GM19452 (cell line): Measurements from ENCODE around the gene RASL12.
"Not testable (repeated sequence)": the region's sequence is repeated elsewhere in the genome, so short reads cannot be mapped to it uniquely, and the experiment has no call there.

ENCODE experiments used
- ATAC-seq: cut with Tn5 transposase; IDR thresholded peaks from one replicate; pipeline ENCODE4 v1.9.1; 2021; ENCODE audit not compliant: unreplicated experiment

RASL12 gene

DNA sequence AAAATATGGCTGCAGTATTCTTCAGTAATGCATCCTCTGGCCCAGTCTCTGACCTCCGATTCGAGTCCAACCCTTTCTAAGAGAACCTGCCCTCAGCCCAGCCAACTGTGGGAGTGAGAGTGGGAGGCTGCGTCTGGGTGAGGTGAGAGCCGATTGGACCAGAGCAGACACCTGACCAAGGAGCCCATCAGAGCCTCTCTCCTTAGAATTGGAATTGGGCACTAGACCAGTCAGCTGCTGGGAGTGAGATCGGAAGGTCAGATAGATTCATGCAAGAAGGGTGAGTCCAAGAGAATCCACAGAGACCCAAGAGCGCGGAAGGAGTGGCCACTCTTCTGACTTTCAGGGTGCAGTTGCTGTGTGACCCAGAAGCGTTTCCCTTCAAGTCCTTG, 10.2 kb downstream of the RASL12 start:
- no peak for ATAC-seq

DNA sequence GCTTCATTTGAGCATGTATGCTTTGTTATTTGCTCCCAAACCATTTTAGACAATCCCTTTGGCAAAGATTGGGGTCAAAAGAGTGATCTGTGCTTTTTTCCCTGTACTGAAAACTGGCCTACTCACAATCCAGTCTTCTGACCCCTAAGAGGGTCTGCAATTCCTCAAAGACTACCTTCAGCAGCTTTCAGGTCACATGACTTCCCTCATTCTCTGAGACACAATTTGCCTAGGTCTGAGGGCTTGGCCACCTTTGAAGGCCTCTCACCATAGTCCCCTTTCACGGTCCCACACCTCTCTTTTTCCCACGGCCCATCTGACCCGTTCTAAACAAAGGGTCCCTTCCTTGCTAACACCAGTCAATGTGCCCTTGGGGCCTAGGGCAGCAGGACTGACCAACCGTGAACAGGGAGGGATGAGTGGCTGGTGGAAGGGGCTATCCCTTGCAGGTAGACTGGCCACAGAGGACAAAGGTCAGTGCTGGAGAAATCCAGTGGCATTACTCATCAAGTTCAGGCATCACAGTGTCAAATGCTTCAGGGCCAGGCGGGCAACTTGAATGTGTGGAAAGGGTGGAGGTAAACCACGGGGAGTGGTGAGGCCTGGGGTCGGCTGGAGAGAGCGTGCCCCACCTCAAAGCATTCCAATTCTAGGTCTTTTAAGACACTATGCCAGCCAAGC, 10.8 kb downstream of the RASL12 start:
- ATAC-seq, result no peak

DNA sequence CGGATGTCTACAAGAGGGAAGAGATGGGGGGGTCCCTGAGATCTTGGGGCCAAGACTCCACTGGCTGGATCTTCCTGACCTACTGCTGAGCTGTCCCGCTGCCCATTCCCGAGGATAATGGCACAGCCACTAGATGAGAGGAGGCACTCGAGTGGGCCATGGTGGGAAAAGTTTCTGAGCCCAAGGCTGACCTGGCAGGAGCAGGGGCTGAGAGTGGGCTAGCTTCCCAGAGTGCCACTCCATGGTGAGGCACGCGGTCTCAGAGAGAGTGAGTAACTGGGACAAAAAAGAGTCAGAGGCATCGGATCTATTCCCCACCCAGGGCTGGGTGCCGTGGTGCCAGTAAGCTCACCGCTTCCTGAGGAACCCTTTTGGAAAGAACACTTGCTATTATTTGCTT, 11.7 kb downstream of the RASL12 start:
- no peak for ATAC-seq

DNA sequence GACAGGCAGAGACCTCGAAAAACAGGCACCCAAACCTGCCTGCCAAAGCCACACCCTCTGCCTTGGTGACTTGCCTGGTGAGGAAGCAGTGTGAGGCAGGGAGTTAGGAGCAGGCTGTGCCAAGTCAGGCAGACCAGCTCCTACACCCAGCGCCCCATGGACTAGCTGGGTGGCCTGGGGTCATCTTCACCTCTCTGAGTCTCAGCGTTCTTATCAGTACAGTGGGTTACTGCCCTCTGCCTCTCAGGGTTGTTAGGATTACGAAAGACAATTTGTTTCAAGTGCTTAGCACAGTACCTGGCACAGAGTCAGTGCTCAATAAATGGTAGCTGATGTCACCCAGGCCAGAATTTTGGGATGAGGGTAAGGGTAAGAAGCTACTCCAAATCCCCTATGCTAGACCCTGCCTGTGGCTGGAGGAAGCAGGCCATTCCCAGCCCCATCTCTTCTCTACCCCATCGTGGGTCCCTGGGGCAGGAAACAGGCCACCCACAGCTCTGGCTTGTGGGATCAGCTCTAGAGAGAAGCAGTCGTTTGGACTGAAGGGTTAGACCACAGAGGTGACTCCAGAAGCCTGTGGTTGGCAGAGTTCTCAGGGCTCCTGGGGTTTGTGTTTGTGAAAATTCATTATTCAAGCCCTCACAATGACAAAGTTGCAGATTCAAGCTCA, 12.5 kb downstream of the RASL12 start:
- no peak for ATAC-seq

DNA sequence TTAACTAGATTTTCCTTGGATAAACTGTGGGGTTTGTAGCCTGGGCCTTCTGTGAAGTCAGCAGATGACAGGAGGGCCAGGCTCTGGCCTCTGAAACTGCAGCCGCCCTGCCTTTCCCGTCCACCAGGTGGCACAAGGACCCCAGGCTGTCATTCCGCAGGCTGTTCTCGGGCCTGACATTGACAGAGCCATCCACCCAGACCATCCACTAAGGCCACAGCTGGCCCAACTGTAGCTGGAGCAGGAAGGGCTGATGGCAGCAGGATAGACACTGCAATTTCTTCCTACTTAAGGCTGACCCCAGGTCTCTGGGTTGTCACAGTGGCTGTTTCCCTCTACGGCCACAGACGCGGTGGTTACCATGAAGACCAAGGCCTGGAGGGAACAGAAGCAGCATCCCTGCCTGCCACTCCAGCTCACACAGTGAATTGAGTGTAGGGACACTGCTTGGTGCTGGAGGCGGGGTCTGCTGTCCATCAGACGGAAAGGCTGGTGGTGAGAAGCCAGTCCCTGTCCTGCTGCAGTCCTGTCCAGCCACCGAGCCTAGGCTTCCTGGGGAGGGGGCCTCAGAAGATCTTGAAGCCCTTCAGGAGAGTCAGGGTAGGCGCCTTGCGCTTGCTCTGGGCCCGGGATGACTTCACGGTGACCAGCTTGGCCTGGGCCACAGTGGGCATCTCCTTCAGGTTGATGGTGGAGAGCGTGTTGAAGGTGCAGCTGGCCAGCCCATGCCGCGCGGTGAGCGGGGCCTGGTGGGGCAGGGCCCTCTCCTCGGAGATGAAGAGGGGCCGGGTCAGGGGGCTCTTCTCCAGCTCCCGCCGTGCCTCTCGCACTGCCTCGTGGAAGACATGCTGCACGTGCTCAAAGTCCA, 13.2 kb downstream of the RASL12 start:
- no peak for ATAC-seq

DNA sequence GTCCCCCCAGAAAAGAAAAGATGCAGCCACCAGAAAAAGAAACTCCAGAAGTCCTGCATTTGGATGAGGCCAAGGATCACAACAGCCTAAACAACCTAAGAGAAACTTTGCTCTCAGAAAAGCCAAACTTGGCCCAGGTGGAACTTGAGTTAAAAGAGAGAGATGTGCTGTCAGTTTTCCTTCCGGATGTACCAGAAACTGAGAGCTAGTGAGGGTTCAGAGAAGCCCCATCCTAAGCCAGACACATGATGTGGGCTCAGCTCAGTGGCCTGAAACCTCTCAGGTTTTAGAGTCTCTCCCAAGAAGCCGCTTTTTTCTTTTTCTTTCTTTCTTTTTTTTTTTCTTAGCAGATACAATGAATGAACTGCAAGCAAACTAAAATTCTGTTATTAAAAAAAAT, 14.8 kb downstream of the RASL12 start:
- no peak for ATAC-seq

DNA sequence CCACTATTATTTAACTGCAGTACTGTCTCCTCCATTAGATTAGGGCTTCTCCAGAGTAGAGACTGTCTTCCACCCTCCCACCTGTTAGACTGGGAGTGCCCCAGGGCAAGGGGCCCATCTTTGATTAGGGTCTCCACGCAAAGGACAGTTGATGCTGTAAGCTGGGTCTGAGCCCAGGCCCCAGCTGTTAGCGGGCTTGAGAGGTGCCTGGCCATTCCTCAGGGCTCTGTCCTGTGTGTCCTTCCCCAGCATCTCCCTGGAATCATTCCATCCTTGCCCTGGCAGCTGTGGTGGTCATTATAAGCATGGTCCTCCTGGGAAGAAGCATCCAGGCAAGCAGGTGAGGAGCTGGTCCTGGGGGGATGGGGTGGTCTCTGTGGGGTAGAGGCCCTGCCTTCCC, 16.5 kb downstream of the RASL12 start:
- ATAC-seq, result no peak

DNA sequence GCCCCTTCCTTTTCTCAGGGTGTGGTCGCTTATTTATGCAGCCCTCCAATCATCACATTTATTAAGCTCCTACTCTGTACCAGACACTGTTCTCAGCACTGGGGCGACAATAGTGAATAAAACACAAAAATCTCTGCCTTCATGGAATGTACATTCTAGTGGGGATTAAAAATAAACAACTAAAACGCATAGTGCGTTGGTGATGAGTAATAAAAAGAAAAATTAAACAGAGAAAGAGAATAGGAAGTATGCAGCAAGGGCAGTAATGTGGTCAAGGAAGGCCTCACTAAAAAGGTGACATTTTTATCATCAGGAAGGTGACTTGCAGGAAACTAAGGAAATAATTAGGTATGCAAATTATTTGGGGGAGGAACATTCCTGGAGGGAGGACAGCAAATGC, 17.5 kb downstream of the RASL12 start:
- no peak for ATAC-seq

DNA sequence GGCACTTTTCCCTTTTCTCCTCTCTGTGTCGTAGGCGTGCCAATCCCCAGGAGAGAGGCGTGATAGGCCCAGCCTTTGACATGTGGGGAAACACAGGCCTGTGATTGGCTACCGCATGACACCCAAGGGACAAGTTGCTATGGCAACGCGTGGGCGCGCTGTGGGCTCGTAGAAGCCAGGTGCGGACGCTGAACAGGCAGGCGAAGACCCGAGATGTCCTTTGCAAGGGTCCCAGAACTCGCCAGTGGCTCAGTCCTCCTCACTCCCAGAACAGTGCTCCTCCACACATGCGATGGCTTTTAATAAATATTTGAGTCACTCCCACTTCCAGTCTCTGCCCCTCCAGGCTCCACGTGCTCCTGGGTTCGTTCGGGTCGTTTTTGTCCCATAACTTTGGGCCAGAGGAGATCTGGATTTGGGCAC, 18.4 kb downstream of the RASL12 start:
- peak; percentile 91 for ATAC-seq

DNA sequence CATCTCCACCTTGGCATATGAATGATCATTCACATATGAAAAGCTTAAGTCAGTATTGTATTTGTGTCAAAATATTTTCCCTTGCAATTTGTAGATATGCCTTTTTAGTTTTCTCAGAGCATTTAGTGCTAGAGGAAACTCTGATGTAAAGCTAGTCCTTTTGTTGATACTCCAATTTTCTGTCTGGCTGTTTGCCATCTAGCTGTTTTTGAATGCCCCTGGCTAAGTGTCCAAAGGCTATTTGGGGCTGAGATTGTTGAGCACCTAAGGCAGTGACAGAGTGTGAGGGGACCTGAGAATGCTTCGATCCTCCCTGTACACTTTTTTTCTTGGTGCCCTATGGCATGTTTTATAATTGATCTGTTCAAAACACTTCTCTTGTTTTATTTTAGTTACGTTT, 19.6 kb downstream of the RASL12 start:
- no peak for ATAC-seq

DNA sequence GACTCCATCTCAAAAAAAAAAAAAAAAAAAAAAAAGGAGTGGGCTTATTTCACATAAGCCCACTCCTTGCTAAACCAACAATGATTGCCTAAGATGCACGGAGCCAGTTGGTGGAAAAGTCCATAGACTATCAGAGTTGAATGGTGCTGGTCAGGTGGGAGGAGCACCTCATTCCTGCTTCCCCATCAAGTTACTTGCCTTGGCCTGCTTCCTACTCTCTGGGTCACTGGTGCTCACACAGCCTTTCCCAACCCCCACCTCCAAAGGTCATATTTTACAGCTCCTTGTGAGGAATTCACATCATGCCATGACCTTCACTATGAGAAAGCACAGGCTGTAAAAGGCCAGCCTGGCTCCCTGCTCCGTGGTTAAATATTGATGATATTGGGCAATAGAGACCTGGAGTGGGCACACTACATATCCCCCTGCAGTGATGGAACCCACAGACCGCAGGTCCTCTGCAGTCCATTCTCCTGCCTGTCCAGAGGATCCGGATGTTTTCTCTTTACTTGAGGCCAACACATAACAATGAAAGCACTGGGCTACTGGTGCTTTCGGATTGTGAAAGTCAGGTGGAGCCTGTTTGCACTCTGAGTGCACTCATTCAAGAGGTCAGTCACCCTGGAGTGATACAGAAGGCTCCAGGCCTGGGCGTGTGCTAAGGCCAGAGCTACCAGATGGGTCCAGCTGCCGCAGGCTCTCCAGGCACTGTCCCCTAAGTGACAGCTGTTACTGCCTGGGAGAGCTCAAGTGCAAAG, 22.9 kb downstream of the RASL12 start, which contains the start of gene SLC51B:
Gene SLC51B (plus strand): TSS at position 664 of the 758 bp plus-strand sequence. CDS start 4,618 bp downstream, outside the sequence.
- no peak for ATAC-seq

DNA sequence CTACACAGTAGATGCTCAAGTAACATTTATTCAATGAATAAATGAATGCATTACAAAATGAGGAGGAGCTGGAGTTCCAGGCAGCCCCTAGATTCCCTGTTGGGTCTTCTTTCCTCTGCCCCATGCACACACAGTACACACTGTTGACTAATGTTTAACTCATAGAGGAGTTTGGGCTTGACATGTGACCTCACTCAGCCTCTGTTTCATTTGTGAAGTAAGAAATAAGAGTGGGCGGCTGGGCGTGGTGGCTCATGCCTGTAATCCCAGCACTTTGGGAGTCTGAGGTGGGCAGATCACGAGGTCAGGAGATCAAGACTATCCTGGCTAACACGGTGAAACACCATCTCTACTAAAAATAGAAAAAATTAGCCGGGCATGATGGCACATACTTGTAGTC, 23.6 kb downstream of the RASL12 start:
- not testable (repeated sequence) for ATAC-seq

DNA sequence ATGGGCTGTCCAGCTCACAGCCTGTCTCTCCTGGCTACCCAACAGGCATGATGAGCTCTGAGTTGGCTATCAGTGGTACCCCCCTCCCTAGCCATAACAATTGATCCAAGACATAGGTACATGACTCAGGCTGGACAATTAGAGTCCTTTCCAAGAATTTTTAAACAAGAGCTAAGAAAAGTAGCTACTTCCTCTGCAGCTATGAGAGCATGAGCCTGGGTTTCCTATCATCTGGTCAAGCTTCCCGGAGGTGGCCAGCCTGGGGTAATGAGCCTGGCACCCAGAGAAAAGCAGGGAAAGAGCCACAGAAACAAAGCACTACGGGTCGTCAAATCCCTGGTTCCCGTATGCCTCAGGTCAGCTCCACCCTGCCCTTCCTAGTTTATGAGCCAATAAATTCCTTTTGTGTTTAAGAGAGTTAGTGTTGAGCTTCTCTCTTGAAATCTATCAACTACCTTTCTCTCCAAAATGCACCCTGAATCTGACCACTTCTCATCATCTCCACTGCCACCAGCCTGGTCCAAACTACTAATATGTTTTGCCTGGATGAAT, 24.9 kb downstream of the RASL12 start:
- ATAC-seq, result no peak

DNA sequence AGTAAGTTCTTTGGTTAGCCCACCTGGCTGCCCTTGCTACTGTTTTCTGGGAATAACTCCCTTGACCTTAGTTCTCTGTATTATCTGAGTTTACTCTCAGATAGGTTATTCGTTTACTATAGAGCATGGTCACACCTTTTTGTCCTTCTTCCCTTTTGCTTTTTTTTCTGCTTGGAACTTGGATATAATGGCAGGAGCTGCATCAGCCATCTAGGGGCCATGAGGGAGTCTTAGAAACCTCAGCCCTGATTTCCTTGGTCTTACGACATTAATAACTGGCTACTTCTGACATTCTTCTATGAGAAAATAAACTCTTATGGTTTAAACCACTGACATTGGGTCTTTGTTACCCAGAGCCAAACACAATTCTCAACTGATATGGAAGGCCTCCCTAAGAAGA, 26.0 kb downstream of the RASL12 start:
- ATAC-seq, result no peak

DNA sequence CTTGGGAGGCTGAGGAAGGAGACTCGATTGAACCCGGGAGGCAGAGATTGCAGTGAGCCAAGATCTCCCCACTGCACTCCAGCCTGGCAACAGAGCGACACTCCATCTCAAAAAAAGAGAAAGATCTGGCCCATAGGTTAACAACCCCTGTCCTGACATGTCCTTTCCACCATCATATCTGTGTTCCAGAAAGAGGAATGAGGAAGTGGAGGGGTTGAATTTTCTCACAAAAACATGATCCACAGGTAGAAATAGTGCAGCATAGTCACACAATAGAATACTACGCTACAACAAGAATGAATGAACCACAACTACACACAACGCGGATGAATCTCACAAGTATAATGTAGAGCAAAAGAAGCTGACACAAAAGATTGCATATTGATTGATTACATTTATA, 27.3 kb downstream of the RASL12 start:
- no peak for ATAC-seq

DNA sequence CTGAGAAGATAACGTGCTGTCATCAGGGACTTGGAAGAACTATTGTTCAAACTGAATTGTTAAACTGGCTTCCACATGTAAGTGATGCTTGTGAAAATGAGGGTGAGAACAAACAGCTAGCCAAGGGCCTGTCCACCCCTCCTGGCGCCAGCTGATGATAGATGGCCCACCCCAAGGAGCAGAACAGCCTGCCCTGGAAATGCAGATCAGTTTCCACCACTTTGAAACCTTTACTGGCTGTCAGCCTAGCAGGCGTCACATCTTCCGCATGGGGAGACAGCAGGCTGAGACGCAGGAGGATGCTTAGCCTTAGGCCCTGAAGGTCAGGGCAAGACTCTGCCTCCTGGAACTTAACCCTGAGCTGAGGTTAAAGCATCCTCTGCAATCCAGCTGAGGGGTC, 29.0 kb downstream of the RASL12 start:
- ATAC-seq, result no peak

DNA sequence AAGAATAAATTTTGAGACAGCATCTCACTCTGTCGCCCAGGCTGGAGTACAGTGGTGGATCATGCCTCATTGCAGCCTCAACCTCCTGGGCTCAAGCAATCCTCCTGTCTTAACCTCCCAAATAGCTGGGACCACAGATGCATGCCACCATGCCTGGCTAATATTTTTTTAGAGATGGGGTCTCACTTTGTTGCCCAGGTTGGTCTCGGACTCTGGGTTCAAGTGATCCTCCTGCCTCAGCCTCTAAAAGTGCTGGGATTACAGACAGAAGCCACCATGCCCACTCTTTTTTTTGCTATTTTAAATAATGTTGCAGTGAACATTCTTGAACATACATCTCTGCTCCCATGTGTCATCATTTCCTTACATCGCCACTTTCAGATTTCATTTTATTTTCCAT, 29.4 kb downstream of the RASL12 start:
- no peak for ATAC-seq

DNA sequence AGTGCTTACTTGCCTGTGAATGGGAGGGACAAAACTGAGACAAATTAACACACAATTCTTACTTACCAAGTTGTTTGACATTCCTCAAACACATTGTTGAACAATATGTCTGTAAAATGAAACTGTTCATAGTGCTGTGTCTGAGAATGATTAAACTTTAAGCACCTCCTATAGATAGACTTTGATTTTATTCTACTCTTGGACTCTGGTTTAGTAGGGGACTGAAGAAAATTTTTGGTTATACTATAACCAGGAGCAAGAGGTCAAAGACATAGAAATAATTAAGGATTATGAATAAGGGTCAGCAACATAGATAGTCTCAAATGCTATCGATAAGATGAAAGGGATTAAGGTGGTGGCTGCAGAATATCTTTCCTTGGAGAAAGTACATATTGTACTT, 30.5 kb downstream of the RASL12 start:
- no peak for ATAC-seq

DNA sequence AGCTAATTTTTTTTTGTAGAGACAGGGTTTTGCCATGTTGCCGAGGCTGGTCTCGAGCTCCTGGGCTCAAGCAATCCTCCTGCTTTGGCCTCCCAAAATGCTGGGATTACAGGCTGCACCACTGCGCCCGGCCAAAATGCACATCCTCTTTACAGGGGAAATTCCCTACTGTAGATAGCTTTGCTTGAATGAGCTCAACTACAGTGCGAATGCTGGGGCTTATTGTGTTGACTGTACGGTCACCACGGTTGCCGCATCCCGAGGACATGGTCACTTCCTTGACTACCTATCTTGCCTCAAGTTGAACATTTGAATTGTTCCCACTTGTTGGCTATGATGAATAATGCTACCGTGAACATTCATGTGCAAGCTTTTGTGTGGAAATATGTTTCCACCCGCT, 33.1 kb downstream of the RASL12 start:
- ATAC-seq, result no peak

DNA sequence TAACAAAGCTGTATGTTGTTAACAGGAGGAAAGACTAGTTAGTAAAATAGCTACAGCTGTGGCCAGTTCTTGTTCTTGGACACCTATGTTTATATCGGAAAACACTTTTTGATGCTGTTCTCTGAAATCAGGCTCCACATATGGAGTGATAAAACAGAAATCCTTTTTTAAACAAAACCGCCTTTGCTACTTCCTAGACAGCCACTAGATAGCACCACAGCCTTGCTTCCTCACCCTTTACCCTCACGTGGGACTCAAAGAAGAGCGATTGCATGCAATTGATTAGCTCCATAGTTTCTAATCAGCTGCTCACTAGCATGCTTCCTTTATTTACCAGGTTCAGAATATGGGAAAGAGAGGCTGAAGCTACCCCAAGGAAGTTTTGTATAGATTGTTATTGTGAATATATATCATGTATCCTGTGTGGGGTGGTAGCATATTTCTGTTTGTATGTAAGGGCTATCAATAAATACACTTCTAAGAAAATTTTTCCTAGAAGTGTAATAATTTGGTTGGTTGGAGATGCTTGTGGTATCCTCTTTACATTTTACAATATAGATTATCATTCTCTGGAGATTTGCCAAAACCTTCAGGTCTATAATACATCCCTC, 34.0 kb downstream of the RASL12 start:
- no peak for ATAC-seq
